K562 (cell line): ENCODE measurements around the gene CDHR2. TPM values are rescaled to one million over a fixed set of nuclear protein-coding genes. Genes with fewer than 3 reads are reported as not detected.

Experiments
- ATAC-seq: fragments of 200-7000 bp; cut with Tn5 transposase; 3 replicates; pipeline ENCODE4 v1.9.1; 2020; ENCODE audit warnings: moderate library complexity
- BruUV-seq: library from RNA; stranded (reverse); fragments of 400-500 nt; replicated peaks from 2 replicates; lab custom pipeline; 2021; lab: Mats Ljungman, UMichigan
- CTCF ChIA-PET: fragments of 300-600 bp; formaldehyde crosslinking; extraction: SDS; loops from one replicate; lab custom pipeline; 2021; ENCODE audit warnings: low intra/inter-chr PET ratio; lab: Yijun Ruan, JAX
- POLR2A ChIA-PET: fragments of 300-600, 350-650 bp; sonication (Branson Sonifier 250); formaldehyde crosslinking; extraction: SDS; loops from one replicate; lab custom pipeline; 2021; ENCODE audit warnings: antibody characterized with exemption, inconsistent platforms; lab: Yijun Ruan, JAX
- DNase-seq, 4 experiments: peaks; one replicate each; pipeline versions ENCODE4 v3.0.0 to v3.0.0-alpha.2; 2011 to 2018; ENCODE audit warnings: low spot score in 3 of 4, mixed read lengths in 3 of 4; ENCODE audit errors: extremely low read depth in 1 of 4
- FAIRE-seq: peaks from 2 replicates; lab custom pipeline; 2011; peaks lifted over from hg19 to GRCh38; lab: Jason Lieb, UNC
- H2AFZ ChIP-seq: 2 replicates; pipeline ENCODE4 v1.6.0; 2011; ENCODE audit warnings: low read depth, low read length, control low read depth, inconsistent platforms
- H3K27ac ChIP-seq: fragments of 200-600 bp; 3 replicates; pipeline ENCODE4 v1.8.0; 2011; ENCODE audit warnings: low read depth, mild to moderate bottlenecking, control low read depth, inconsistent platforms, low read length, moderate library complexity, mixed read lengths; ENCODE audit errors: extremely low read depth
- H3K27me3 ChIP-seq, 2 experiments: fragments of 300-600 bp in 1 of 2; 2 replicates in 1 of 2; 3 replicates in 1 of 2; pipeline versions ENCODE4 v1.6.0 to v1.8.0; 2011; ENCODE audit warnings: inconsistent platforms in 2 of 2, low read length in 2 of 2, mild to moderate bottlenecking in 1 of 2, mixed read lengths in 1 of 2, moderate library complexity in 1 of 2; ENCODE audit not compliant: control insufficient read depth in 2 of 2, insufficient read depth in 2 of 2
- H3K36me3 ChIP-seq: fragments of 300-600 bp; 3 replicates; pipeline ENCODE4 v1.8.0; 2011; ENCODE audit warnings: mild to moderate bottlenecking, low read length, inconsistent platforms; ENCODE audit not compliant: control insufficient read depth, insufficient read depth
- H3K4me1 ChIP-seq, 2 experiments: fragments of 200-600 bp in 1 of 2; replicated peaks in 1 of 2; 2 replicates in 1 of 2; 3 replicates in 1 of 2; pipeline versions ENCODE4 v1.5.1 to v1.8.0; 2011; ENCODE audit warnings: inconsistent platforms in 2 of 2, low read length in 2 of 2, mild to moderate bottlenecking in 1 of 2, mixed read lengths in 1 of 2, moderate library complexity in 1 of 2; ENCODE audit not compliant: control insufficient read depth in 2 of 2, insufficient read depth in 2 of 2
- H3K4me2 ChIP-seq: 2 replicates; pipeline ENCODE4 v1.6.1; 2011; ENCODE audit warnings: low read length, control low read depth, inconsistent platforms, mixed read lengths; ENCODE audit not compliant: insufficient read depth
- H3K4me3 ChIP-seq: fragments of 200-600 bp; sonication (generic), shearing (Covaris generic); 2 replicates; pipeline ENCODE4 v1.5.1; 2016; ENCODE audit warnings: control low read depth, inconsistent platforms
- H3K79me2 ChIP-seq: fragments of 200-600 bp; 3 replicates; pipeline ENCODE4 v1.8.0; 2011; ENCODE audit warnings: low read length, inconsistent platforms; ENCODE audit not compliant: control insufficient read depth, insufficient read depth
- H3K9ac ChIP-seq, 2 experiments: 2 replicates each; pipeline versions ENCODE4 v1.6.0 to v1.6.1; 2011; ENCODE audit warnings: low read depth in 2 of 2, low read length in 2 of 2, control low read depth in 1 of 2, inconsistent platforms in 1 of 2, mild to moderate bottlenecking in 1 of 2, mixed read lengths in 1 of 2; ENCODE audit not compliant: insufficient read depth in 1 of 2
- H3K9me1 ChIP-seq: one replicate; pipeline ENCODE4 v1.6.0; 2011; ENCODE audit warnings: inconsistent platforms, mild to moderate bottlenecking, low read length, moderate library complexity; ENCODE audit not compliant: control insufficient read depth, insufficient read depth
- H3K9me3 ChIP-seq: replicated peaks from 2 replicates; pipeline ENCODE4 v1.5.1; 2011; ENCODE audit warnings: low read depth, low read length, inconsistent platforms; ENCODE audit not compliant: control insufficient read depth, insufficient read depth
- H4K20me1 ChIP-seq: replicated peaks from 2 replicates; pipeline ENCODE4 v1.6.1; 2011; ENCODE audit warnings: low read length, inconsistent platforms, mixed read lengths; ENCODE audit not compliant: control insufficient read depth, insufficient read depth
- CTBP1 ChIP-seq: fragments of 450-650 bp; IDR thresholded peaks from 2 replicates; pipeline ENCODE4 v1.6.1; 2016; ENCODE audit warnings: borderline replicate concordance
- ESRRA ChIP-seq: fragments of 450-650 bp; IDR thresholded peaks from 2 replicates; pipeline ENCODE4 v1.6.1; 2014; ENCODE audit warnings: low read depth, mild to moderate bottlenecking, moderate library complexity, borderline replicate concordance
- HNRNPLL ChIP-seq: fragments of 200-400 bp; formaldehyde crosslinking; IDR thresholded peaks from 2 replicates; pipeline ENCODE4 v1.6.1; 2017; ENCODE audit warnings: low read length, low read depth, mild to moderate bottlenecking; ENCODE audit not compliant: poor library complexity, severe bottlenecking
- ILF3 ChIP-seq: fragments of 450-650 bp; IDR thresholded peaks from 2 replicates; pipeline ENCODE4 v1.6.1; 2018; ENCODE audit warnings: antibody characterized with exemption, mild to moderate bottlenecking, moderate library complexity, borderline replicate concordance
- KLF16 ChIP-seq: IDR thresholded peaks from 2 replicates; pipeline ENCODE4 v1.6.1; 2016; ENCODE audit warnings: antibody characterized with exemption
- MIER1 ChIP-seq: fragments of 450-650 bp; IDR thresholded peaks from 2 replicates; pipeline ENCODE4 v1.6.1; 2016; ENCODE audit warnings: antibody characterized with exemption, mild to moderate bottlenecking, low read depth
- NFRKB ChIP-seq: fragments of 450-650 bp; IDR thresholded peaks from 2 replicates; pipeline ENCODE4 v1.6.1; 2016; ENCODE audit warnings: low read depth
- PHF21A ChIP-seq: fragments of 450-650 bp; IDR thresholded peaks from 2 replicates; pipeline ENCODE4 v1.6.1; 2017; ENCODE audit warnings: low read depth, borderline replicate concordance
- PURB ChIP-seq: sonication (generic); formaldehyde crosslinking; IDR thresholded peaks from 2 replicates; pipeline ENCODE4 v1.9.0; 2021; ENCODE audit warnings: low read depth, mild to moderate bottlenecking, missing genetic modification reagents
- RBM15 ChIP-seq: fragments of 200-400 bp; formaldehyde crosslinking; IDR thresholded peaks from 2 replicates; pipeline ENCODE4 v1.6.1; 2018; ENCODE audit warnings: mild to moderate bottlenecking, low read length, moderate library complexity; ENCODE audit not compliant: insufficient read depth
- WGBS: fragments of 100-300 bp; shearing (Covaris generic); methylation state at CpG from one replicate; pipeline ENCODE4 v1.1.6; 2016; ENCODE audit warnings: low coverage, mixed read lengths; ENCODE audit not compliant: insufficient coverage; ENCODE audit errors: missing lambda C conversion rate; 5-methylcytosine and 5-hydroxymethylcytosine counted together
- in situ Hi-C: fragments of 300-500 bp; cut with MboI; formaldehyde crosslinking; loops from 4 replicates; pipeline ENCODE4 v1.15.0; 2018; ENCODE audit warnings: inconsistent platforms, mixed read lengths
- intact Hi-C: fragments of 100-400 bp; cut with micrococcal nuclease; formaldehyde crosslinking; loops from 2 replicates; pipeline ENCODE4 v1.14.2; 2022
- polyA plus RNA-seq, 8 experiments: library from polyadenylated mRNA; depleted of rRNA in 4 of 8; stranded (reverse) in 5 of 8; unstranded in 3 of 8; fragments of >200 nt; fragmentation: Nextera tagmentation in 2 of 8; fragmentation: Illumina TruSeq in 1 of 8; extraction: Ambion mirVana in 2 of 8; extraction: Trizol in 1 of 8; gene quantifications; 2 replicates each; pipeline versions ENCODE4 v1.2.1 to v1.2.3, GENCODE V29; 2011 to 2014; ENCODE audit warnings: inconsistent platforms in 1 of 8, missing spikeins in 1 of 8
- total RNA-seq, 7 experiments: library from RNA; depleted of rRNA in 6 of 7; stranded (reverse); fragments of >200 nt in 6 of 7; fragmentation: Illumina TruSeq in 2 of 7; extraction: Trizol in 2 of 7; gene quantifications; 2 replicates each; pipeline versions ENCODE4 v1.2.1 to v1.2.3, GENCODE V29; 2011 to 2021; ENCODE audit warnings: low replicate concordance in 1 of 7
- TF ChIP-seq, protein P1 (sequence below): fragments of 450-650 bp; formaldehyde crosslinking; conservative IDR thresholded peaks from 2 replicates; pipeline ENCODE4 v1.4.0; 2022; ENCODE audit warnings: mild to moderate bottlenecking, missing genetic modification characterization
- TF ChIP-seq, protein P2 (sequence below): sonication (generic); formaldehyde crosslinking; IDR thresholded peaks from 2 replicates; pipeline ENCODE4 v1.4.0; 2020; ENCODE audit warnings: mild to moderate bottlenecking, missing genetic modification reagents
- TF ChIP-seq, protein P3 (sequence below): sonication (generic); formaldehyde crosslinking; IDR thresholded peaks from 2 replicates; pipeline ENCODE4 v1.8.0; 2023; ENCODE audit warnings: mild to moderate bottlenecking, missing genetic modification reagents
- TF ChIP-seq, protein P4 (sequence below): fragments of 450-650 bp; conservative IDR thresholded peaks from 2 replicates; pipeline ENCODE4 v1.6.1; 2016; ENCODE audit warnings: missing genetic modification characterization, low read depth, mild to moderate bottlenecking, missing compliant biosample characterization, moderate library complexity

CDHR2 gene
- total and polyA plus RNA-seq, 9 of the 15 experiments (the other 6 are each of a cell fraction or from before 2014, with no cell fraction given): 0.01 to 0.62 (median 0.09) TPM; not detected in 2

DNA sequence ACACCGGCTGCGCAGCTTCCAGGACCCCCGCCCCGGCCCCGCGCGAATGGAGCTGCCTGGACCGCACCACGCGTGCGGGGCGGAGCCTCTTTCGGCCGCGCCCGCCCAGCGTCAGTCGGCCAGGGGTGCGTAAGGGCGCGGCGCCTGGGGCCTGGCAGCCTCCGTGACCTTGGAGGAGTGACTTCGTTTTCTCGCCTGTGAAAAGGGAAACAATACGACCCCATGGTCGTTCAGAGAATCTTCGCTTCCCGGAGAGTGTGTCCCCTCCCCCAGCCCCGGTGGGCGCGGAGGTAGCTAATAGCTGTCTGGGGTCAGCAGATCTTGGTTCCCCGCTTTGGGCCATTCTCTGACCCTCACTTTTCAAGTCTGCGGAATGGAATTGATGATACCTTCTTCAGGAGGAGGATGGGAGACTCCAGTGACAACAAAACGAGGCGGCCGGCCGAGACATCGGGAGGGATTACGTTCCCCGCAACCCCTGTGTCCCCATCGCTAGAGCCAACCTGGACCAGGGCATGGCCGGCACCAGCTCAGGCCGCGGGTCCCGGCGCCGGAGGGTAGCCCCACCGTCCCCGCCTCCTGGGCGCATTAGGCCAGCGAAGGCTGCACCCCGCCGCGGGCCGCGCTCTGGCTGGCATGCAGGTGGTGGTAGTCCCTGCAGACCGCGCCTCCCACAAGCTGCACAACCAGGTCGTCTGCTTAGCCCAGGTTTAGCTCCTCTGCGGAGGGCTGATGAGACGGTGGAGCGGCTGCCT is 5.5 kb upstream of the CDHR2 start:
- Histone ChIP-seq H3K4me3 (peak overlapping the region; percentile 51), H3K27me3 (no peaks in the 10 kb centered on the region), H3K4me1 (peaks cover 36 to 45% of the 10 kb centered on the region in 2 experiments), H4K20me1 (no peaks in the 10 kb centered on the region), H3K4me2 (peak overlapping the region; percentile 94), H3K79me2 (peaks cover 23% of the 10 kb centered on the region), H2AFZ (peak overlapping the region; percentile 97), H3K9me1 (no peaks in the 10 kb centered on the region), H3K27ac (peak overlapping the region; percentile 94), H3K9ac (peak overlapping the region; percentile 84 to 94), H3K9me3 (no peaks in the 10 kb centered on the region), H3K36me3 (no peaks in the 10 kb centered on the region; the same call in 2 of the 3 replicates)
- ChIA-PET CTCF (interaction anchor here (0.6 to 2.1 kb wide), 3 partner anchors 96 to 224 kb away, joined by 3 to 7 read pairs (median 5); partner anchors contain the start of gene CLTB), POLR2A (interaction anchor here (0.6 to 1.3 kb wide), 7 partner anchors 8 to 128 kb away, joined by 3 to 7 read pairs (median 4); partner anchors contain the start of gene CLTB)
- FAIRE-seq: peak; percentile 76
- ATAC-seq: peak; percentile 78
- WGBS: under 1% methylated on average over 46 of the region's 63 CpGs
- in situ Hi-C loops (no loop called here), intact Hi-C loops (loop anchor here (2.0 kb wide), 1 partner anchor 127 kb away; the partner anchor contains the start of gene CLTB)
- peak; percentile 77 to 89 (median 80) for DNase-seq
- TSS peak; percentile 81 for BruUV-seq
- TF ChIP-seq, protein P1, sequence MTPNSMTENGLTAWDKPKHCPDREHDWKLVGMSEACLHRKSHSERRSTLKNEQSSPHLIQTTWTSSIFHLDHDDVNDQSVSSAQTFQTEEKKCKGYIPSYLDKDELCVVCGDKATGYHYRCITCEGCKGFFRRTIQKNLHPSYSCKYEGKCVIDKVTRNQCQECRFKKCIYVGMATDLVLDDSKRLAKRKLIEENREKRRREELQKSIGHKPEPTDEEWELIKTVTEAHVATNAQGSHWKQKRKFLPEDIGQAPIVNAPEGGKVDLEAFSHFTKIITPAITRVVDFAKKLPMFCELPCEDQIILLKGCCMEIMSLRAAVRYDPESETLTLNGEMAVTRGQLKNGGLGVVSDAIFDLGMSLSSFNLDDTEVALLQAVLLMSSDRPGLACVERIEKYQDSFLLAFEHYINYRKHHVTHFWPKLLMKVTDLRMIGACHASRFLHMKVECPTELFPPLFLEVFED (CRISPR knock-in tag): no peak
- peak; percentile 86 for TF ChIP-seq CTBP1
- no peak for TF ChIP-seq HNRNPLL
- TF ChIP-seq, protein P2, sequence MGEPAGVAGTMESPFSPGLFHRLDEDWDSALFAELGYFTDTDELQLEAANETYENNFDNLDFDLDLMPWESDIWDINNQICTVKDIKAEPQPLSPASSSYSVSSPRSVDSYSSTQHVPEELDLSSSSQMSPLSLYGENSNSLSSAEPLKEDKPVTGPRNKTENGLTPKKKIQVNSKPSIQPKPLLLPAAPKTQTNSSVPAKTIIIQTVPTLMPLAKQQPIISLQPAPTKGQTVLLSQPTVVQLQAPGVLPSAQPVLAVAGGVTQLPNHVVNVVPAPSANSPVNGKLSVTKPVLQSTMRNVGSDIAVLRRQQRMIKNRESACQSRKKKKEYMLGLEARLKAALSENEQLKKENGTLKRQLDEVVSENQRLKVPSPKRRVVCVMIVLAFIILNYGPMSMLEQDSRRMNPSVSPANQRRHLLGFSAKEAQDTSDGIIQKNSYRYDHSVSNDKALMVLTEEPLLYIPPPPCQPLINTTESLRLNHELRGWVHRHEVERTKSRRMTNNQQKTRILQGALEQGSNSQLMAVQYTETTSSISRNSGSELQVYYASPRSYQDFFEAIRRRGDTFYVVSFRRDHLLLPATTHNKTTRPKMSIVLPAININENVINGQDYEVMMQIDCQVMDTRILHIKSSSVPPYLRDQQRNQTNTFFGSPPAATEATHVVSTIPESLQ: no peak
- TF ChIP-seq MIER1: no peak
- TF ChIP-seq NFRKB: peak; percentile 42; the same call in 1 of the 2 replicates
- TF ChIP-seq KLF16: no peak
- no peak for TF ChIP-seq PURB
- TF ChIP-seq, protein P3, sequence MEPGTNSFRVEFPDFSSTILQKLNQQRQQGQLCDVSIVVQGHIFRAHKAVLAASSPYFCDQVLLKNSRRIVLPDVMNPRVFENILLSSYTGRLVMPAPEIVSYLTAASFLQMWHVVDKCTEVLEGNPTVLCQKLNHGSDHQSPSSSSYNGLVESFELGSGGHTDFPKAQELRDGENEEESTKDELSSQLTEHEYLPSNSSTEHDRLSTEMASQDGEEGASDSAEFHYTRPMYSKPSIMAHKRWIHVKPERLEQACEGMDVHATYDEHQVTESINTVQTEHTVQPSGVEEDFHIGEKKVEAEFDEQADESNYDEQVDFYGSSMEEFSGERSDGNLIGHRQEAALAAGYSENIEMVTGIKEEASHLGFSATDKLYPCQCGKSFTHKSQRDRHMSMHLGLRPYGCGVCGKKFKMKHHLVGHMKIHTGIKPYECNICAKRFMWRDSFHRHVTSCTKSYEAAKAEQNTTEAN (CRISPR knock-in tag): no peak
- TF ChIP-seq PHF21A: no peak
- TF ChIP-seq, protein P4, sequence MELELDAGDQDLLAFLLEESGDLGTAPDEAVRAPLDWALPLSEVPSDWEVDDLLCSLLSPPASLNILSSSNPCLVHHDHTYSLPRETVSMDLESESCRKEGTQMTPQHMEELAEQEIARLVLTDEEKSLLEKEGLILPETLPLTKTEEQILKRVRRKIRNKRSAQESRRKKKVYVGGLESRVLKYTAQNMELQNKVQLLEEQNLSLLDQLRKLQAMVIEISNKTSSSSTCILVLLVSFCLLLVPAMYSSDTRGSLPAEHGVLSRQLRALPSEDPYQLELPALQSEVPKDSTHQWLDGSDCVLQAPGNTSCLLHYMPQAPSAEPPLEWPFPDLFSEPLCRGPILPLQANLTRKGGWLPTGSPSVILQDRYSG (tag): no peak
- peak; percentile 98 for TF ChIP-seq ESRRA
- no peak for TF ChIP-seq RBM15
- TF ChIP-seq ILF3: no peak
